GM19240 (cell line): Measurements from ENCODE around the gene CDC37L1.
"Not testable (repeated sequence)": the region's sequence is repeated elsewhere in the genome, so short reads cannot be mapped to it uniquely, and the experiment has no call there.

ENCODE experiments used
- DNase-seq: peaks from one replicate; pipeline ENCODE4 v3.0.0; 2011; ENCODE audit warnings: low spot score; ENCODE audit not compliant: insufficient read length

Gene CDC37L1

GRCh38 chr9:4750023-4750673 lies 70.8 kb downstream of the CDC37L1 start:
- no peak for DNase-seq

GRCh38 chr9:4754530-4754929 lies 75.2 kb downstream of the CDC37L1 start:
- not testable (repeated sequence) for DNase-seq

GRCh38 chr9:4755026-4755609 lies 75.7 kb downstream of the CDC37L1 start:
- no peak for DNase-seq

GRCh38 chr9:4756420-4756819 lies 77.1 kb downstream of the CDC37L1 start:
- no peak for DNase-seq
